ENCODE results near the gene FUT9. TPM values are rescaled to one million over a fixed set of nuclear protein-coding genes. Genes with fewer than 3 reads are reported as not detected.

FUT9 gene
- total RNA-seq, 1 experiment from 2014 or later = 0.04 TPM

DNA sequence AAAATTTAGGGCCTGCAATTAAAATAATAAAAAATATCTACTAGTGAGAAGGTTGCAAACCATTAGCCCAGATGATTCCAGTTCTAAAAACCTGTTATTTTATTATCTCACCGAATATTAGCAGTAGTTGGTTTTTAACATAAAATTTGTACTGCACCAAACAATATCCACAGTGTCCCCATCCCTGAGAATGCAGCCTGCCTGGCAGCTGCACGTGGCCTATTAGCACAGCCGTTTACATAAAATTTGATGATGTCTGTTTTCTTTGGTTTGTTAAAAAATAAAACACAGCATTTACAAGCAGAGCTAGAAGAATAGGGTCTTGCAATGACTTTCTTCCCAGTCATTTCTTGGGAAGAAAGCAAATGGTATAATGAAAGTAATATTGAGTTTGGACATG lies 58.2 kb downstream of the FUT9 start:
- POLR2A ChIA-PET (ENCODE audit: unreplicated experiment) = no interaction called here
- Histone ChIP-seq H3K4me2 (ENCODE audit: low read length) (no peak overlapping the region), H3K27ac (ENCODE audit: low read length) (no peak overlapping the region), H3K4me3 (ENCODE audit: low read length) (no peak overlapping the region), H3K4me1 (ENCODE audit: insufficient read depth, low read length) (no peaks in the 10 kb centered on the region), H3F3A (ENCODE audit: low read length, unreplicated experiment) (no peaks in the 10 kb centered on the region), H3K9me2 (replicated peaks; ENCODE audit: low read length) (no peaks in the 10 kb centered on the region), H3K36me3 (ENCODE audit: low read depth, low read length) (no peaks in the 10 kb centered on the region), H3K27me3 (ENCODE audit: low read length) (no peaks in the 10 kb centered on the region), H3K9me3 (ENCODE audit: low read length) (no peaks in the 10 kb centered on the region), H2AFZ (ENCODE audit: low read length) (no peak overlapping the region), H4K20me1 (ENCODE audit: low read length) (no peaks in the 10 kb centered on the region), H3K9ac (ENCODE audit: low read length) (no peak overlapping the region), H3K79me2 (ENCODE audit: low read length) (no peaks in the 10 kb centered on the region)
- no TSS peak for BruUV-seq (replicated peaks)
- CTCF ChIA-PET = no interaction called here
- TF ChIP-seq, protein P1, sequence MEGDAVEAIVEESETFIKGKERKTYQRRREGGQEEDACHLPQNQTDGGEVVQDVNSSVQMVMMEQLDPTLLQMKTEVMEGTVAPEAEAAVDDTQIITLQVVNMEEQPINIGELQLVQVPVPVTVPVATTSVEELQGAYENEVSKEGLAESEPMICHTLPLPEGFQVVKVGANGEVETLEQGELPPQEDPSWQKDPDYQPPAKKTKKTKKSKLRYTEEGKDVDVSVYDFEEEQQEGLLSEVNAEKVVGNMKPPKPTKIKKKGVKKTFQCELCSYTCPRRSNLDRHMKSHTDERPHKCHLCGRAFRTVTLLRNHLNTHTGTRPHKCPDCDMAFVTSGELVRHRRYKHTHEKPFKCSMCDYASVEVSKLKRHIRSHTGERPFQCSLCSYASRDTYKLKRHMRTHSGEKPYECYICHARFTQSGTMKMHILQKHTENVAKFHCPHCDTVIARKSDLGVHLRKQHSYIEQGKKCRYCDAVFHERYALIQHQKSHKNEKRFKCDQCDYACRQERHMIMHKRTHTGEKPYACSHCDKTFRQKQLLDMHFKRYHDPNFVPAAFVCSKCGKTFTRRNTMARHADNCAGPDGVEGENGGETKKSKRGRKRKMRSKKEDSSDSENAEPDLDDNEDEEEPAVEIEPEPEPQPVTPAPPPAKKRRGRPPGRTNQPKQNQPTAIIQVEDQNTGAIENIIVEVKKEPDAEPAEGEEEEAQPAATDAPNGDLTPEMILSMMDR (conservative IDR thresholded peaks at IDR 0.05; ENCODE audit: low read depth, low read length) = no peak
- TF ChIP-seq EZH2phosphoT487 (IDR thresholded peaks at IDR 0.05; ENCODE audit: borderline replicate concordance, low read length) (no peak), EZH2 (IDR thresholded peaks at IDR 0.05; ENCODE audit: low read length, unreplicated experiment) (no peak)
- ATAC-seq = no peak
- no peak for DNase-seq
- intact Hi-C loops (cut with micrococcal nuclease) = no loop called here

DNA sequence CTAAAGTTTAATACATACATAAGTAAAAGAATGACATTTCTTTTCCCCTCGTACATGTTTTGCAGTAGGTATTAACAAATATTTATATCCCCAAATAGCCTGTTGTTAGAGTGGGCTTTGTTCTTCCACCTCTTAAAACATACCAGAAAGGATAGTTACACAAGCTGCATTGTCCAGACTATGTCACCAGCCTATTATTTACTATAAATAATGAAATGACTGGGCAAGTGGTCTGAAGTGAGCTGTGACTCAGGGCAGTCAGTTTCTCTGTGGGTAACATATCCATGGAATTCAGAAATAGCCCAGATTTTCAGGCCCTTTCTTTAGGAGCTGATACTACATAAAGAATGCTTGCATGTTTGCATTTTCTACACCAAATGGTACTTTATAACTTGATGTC lies 60.1 kb downstream of the FUT9 start:
- TF ChIP-seq, protein P1 (conservative IDR thresholded peaks at IDR 0.05; ENCODE audit: low read depth, low read length) = no peak
- TF ChIP-seq EZH2 (IDR thresholded peaks at IDR 0.05; ENCODE audit: low read length, unreplicated experiment) (no peak), EZH2phosphoT487 (IDR thresholded peaks at IDR 0.05; ENCODE audit: borderline replicate concordance, low read length) (no peak)
- Histone ChIP-seq H3K4me2 (ENCODE audit: low read length) (no peak overlapping the region), H3K36me3 (ENCODE audit: low read depth, low read length) (no peaks in the 10 kb centered on the region), H3K4me3 (ENCODE audit: low read length) (no peak overlapping the region), H3K9me2 (replicated peaks; ENCODE audit: low read length) (no peaks in the 10 kb centered on the region), H3K4me1 (ENCODE audit: insufficient read depth, low read length) (no peaks in the 10 kb centered on the region), H3F3A (ENCODE audit: low read length, unreplicated experiment) (no peaks in the 10 kb centered on the region), H3K27ac (ENCODE audit: low read length) (no peak overlapping the region), H3K9me3 (ENCODE audit: low read length) (no peaks in the 10 kb centered on the region), H4K20me1 (ENCODE audit: low read length) (no peaks in the 10 kb centered on the region), H3K79me2 (ENCODE audit: low read length) (no peaks in the 10 kb centered on the region), H3K27me3 (ENCODE audit: low read length) (no peaks in the 10 kb centered on the region), H2AFZ (ENCODE audit: low read length) (no peak overlapping the region), H3K9ac (ENCODE audit: low read length) (no peak overlapping the region)
- DNase-seq = peak; percentile 24
- intact Hi-C loops (cut with micrococcal nuclease) = no loop called here
- CTCF ChIA-PET = no interaction called here
- ATAC-seq = no peak
- POLR2A ChIA-PET (ENCODE audit: unreplicated experiment) = no interaction called here
- BruUV-seq (replicated peaks) = no TSS peak

DNA sequence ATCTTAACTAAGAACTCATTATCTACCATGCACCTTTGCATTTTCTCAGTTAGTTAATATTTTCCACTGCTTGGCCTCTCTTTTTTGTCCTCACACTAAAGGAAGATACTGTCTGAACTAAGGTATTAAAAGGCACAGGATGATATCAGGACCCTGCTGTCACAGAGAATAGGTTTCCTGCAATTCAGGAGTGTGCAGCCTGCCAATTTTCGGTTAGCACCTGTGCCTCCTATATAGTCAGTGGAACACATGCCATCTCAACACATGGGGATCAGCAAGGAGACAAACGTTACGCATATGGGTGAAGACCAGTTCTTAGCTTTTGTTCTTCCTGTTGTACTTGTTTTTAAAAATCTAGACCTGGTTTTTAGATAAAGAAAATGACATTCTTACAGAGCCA lies 71.0 kb downstream of the FUT9 start:
- no peaks in the 10 kb centered on the region for H3K9me2 ChIP-seq (replicated peaks; ENCODE audit: low read length)
- H3K4me3 ChIP-seq (ENCODE audit: low read length) = no peak overlapping the region
- no peaks in the 10 kb centered on the region for H3F3A ChIP-seq (ENCODE audit: low read length, unreplicated experiment)
- H3K9me3 ChIP-seq (ENCODE audit: low read length) = no peaks in the 10 kb centered on the region
- ChIA-PET POLR2A (ENCODE audit: unreplicated experiment) (no interaction called here), CTCF (no interaction called here)
- no peaks in the 10 kb centered on the region for H4K20me1 ChIP-seq (ENCODE audit: low read length)
- H3K4me2 ChIP-seq (ENCODE audit: low read length) = no peak overlapping the region
- H3K9ac ChIP-seq (ENCODE audit: low read length) = no peak overlapping the region
- no peaks in the 10 kb centered on the region for H3K4me1 ChIP-seq (ENCODE audit: insufficient read depth, low read length)
- BruUV-seq (replicated peaks) = no TSS peak
- H3K27ac ChIP-seq (ENCODE audit: low read length) = no peak overlapping the region
- no peaks in the 10 kb centered on the region for H3K36me3 ChIP-seq (ENCODE audit: low read depth, low read length)
- intact Hi-C loops (cut with micrococcal nuclease) = no loop called here
- no peak for ATAC-seq
- TF ChIP-seq EZH2 (IDR thresholded peaks at IDR 0.05; ENCODE audit: low read length, unreplicated experiment) = no peak
- TF ChIP-seq, protein P1 (conservative IDR thresholded peaks at IDR 0.05; ENCODE audit: low read depth, low read length) = no peak
- TF ChIP-seq EZH2phosphoT487 (IDR thresholded peaks at IDR 0.05; ENCODE audit: borderline replicate concordance, low read length) = no peak
- H3K79me2 ChIP-seq (ENCODE audit: low read length) = no peaks in the 10 kb centered on the region
- H3K27me3 ChIP-seq (ENCODE audit: low read length) = no peaks in the 10 kb centered on the region
- no peak overlapping the region for H2AFZ ChIP-seq (ENCODE audit: low read length)
- DNase-seq = no peak

Measured in PC-3 (cell line).